Iris pigment epithelial cell (primary cell): Measurements from ENCODE around the gene NTM.

Experiments used
- DNase-seq: peaks from one replicate; pipeline ENCODE4 v3.0.0-alpha.2; 2011; ENCODE audit warnings: low read depth

Gene NTM

DNA sequence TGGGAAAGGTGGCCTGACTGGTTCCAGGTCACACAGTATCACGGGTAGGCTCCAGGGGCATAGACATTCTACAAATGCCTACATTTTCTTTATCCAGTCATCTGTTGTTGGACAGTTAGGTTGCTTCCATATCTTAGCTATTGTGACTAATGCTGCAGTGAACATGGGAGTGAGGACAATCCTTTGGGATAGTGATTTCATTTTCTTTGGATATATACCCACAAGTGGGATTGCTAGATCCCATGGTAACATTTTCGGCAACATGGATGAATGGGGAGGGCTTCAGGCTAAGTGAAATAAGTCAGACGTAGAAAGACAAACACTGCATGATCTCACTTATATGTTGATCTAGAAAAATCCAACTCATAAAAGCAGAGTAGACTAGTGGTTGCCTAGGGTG lies 744.3 kb downstream of the NTM start:
- DNase-seq, result no peak

DNA sequence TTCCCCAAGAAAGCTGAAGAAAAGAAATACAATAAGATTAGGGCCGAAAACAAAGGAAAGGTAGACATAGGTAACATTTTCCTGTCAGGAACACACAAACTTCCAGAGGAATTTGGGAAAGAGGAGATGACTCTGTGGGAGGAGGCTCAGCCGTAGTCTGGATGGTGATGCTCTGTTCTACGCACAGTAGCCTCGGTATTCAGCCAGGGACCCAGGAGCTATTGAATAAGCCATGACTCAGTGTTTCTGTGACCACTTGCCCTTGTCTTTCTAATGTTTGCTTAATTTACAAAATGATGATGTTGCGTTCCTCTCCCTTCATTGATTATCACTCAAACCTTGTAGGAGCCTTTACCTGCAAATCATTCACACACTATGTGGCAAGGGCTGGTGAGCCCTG lies 745.0 kb downstream of the NTM start:
- DNase-seq, result peak; percentile 65

DNA sequence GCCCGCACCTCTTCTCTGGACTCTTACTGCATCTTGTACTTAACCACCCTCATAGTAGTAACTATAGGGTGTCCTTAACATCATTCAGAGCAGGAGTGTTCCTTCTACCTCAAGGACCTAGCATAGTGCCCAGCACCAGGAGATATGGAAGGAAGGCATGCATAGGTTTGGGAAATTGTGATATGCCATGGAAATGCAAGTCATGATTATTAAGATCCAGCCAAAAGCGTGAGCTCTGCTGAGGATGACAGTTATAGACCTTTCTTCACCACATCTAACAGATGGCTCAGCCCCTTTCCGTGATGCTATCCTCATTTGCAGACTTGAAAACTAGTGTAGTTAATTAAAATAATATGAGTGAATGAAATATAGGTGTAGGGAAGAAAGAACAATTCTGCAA lies 746.1 kb downstream of the NTM start:
- DNase-seq, result no peak

DNA sequence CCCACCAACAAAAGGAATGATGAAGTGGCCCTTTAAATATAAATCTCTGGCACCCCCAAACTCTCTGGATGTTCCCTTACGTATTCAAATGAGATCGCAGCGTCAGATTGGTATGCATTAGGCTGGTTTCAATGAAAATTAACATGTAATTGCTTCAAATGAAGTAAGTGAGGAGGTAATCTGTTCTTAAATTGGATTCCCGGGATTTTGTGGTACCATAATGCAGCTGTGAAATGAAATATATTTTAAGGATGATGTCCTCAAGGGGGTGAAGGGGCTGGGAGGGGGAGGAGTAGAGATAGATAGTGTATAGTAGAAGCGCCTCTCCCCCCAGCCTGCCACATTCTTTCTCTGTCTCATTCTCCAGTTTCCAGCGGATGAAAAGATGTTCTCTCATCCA lies 748.2 kb downstream of the NTM start:
- DNase-seq, result no peak

DNA sequence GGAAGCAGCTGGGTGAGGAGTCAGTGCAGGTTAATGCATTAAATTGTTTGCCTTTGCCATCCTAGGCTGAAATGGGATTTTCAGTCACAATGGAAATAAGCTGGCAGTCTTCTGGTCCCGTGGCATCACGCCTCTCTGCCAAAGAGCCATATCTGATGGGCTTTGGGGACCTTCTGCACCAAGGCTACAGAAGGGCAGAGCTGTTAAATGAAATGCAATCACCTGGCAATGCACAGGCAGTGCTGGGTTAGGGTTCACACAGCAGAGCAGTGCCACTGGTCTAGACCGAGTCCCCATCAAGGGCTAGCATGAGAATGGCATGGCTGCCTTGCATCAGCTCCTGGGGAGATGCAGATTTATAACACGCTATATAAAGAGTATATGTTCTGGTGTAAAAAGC lies 749.2 kb downstream of the NTM start:
- DNase-seq, result no peak

DNA sequence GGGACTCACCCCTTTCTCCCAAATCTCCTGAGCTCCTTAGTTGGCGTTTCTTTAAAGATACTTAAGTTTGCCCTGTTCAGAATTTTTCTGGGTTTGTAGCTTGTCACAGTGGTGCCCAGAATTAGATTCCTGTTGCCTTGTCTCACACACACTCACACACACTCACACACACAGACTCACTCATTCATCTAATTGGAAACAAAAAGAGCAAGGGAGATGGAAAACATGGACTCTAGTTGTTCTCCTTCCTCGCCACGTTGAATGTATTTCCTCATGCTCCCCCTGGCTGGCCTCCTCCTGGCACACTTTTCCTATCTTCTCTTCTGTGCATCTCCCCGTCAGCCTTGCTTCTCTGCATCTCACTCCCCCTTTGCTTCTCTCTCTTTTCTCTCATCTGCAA lies 752.3 kb downstream of the NTM start:
- DNase-seq, result no peak

DNA sequence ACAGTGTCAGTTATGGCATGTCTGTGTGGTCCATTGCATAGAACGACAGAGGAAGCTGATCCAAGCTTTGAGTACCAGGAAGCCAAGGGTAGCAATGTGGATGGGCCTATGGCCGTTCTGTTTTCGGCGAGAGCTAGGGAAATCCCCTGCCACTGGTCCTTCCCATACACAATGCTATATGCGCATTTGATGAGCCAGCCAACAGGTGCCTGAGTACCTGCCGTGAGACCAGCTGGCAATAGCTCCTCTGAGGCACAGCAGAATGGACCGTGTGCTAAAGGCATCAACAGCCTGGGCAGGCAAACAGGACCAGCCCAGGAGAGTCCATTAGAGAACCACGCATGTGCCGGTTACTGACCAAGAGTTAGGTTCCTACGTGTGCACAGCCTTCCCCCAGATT lies 753.0 kb downstream of the NTM start:
- DNase-seq, result no peak

DNA sequence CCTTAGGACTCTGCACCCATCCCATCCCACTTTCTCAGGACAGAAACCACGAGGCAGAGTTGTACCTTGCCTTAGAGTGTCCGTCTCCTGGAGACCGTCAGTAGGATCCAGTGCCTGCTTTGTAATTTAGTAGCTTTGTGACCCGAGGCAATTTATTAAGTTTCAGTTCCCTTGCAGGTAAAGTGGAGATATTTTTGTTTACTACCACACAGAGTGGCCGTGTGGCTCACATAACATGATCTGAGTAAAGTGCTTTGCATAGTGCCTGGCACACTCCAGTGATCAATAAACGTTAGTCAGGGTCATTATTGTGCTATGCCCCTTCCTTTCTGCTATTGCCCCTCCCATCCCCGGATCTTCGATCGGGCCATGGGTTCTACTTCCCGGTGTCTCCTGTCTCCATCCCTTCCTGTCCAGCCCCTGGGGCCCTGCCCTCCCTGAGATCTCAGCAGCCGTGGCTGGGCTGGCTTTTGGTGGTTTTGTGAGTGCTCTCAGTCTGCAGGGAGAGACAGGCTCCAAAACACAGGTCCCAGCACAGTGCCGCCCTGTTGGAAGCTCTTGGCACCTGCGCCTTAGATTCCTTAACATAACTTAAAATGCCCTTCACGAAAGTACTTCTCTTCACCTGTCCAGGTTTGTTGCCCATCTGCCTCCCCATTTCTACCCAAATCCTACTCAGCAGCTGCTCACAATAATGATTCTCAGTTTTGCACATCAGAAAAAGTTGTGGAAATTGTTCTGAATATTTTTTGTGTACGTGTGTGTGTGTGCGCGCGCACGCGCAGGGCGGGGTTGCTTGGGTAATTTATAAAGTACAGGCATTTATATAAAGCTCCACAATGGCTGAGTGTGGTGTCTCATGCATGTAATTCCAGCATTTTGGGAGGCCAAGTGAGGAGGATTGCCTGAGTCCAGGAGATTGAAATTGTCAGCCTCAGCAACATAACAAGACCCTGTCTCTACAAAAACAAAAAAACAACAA lies 753.7 kb downstream of the NTM start:
- DNase-seq, result no peak

DNA sequence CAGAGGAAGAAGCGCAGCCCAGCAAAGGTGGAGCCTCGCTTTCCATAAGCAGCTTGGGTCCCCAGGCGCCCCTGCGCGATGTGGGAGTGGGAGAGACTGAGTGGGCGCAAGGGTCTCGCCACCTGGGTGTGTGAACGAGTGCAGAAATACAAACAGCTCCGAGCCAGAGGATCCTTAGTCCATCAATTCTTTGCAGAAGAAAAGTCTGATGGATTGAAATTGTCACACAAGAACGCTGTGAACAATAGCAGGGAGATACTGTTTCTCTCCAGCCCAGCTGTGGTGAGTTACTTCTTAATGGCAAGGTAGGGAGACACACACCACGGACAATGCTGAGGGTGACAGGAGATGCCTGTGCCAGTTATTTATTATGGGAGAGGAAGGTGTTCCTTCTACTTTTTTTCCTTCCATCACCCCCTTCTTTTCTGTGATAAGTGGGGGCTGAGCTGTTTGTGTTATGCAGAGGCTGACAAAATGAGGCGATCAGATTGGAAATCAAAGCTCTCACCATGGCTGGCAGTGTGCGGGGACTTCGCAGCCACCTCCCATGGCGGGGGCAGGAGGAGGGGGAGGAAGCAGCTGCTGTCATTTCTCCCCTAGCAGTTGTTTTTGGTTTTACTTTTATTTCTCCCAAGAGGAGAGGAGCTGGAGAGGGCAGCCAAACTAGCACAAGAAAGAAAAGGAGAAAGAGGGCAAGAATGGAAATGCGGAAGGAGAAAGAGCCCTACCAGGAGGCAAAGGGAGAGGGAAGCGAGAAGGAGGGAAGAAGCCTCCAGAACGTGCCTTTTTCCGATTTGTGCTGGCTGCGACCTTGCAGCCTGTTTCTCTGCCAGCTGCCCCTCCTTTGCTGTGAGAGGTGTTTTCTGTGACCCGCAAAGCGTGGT lies 755.8 kb downstream of the NTM start:
- DNase-seq, result no peak

DNA sequence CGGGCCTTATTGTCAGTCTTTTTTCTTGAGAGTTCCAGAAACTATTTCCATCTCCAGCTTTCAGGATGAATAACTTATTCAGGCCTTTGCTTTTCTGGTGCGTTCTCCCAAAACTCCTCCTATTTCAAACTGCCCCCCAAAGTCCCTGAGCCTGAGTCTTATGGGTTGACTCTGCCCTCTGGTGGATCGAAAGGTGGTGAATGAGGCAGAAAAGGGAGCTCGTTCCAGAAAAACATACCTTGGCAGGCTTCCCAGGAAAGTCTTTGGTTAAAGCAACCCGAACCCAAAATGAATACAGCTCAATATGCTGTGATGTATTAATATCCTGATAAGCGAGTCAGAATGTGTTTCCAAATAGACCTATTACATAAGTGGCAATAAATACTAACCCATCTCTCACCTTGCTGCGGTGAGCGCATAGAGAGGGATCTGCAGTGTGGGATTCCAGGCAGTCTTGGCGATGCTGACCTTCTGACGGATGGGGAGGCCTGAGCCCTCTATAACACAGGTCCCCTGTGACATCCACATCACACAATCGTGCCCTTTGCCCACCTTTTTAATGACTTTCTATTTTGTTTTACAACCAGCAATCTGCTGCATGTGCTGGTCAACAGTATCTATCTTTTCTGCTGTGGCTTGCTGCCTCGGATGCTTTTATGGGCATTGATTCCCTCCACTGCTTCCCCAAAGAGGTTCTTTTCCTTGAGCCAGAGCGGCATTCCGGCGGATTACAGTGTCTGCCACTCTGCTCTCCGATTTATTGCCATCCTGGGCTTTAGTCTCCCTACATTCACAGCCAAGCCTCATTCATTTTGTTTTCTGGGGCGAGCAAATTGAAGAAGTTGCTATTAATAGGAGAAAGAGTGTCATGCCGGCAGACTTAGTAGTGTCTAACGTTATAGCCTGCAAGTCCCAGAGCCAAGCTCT lies 756.8 kb downstream of the NTM start:
- peak; percentile 87 for DNase-seq

DNA sequence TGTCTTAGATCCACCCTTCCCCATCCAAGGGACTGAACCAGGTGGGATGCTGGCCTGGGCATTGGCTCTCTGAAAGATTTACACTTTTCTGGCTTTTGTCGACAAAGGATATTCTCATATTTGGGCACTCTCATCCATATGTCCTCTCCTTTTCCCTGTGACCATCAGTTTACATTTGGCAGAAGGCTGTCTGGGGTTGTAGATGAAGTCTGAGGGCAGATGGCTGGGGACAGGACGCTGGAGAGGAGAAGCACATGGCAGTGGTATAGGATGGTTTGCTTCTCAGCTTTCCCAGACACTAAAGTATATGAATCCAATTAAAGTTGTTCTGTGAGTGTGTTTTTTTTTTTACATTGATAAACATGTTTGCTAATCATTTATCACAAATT lies 757.5 kb downstream of the NTM start:
- DNase-seq, result no peak

DNA sequence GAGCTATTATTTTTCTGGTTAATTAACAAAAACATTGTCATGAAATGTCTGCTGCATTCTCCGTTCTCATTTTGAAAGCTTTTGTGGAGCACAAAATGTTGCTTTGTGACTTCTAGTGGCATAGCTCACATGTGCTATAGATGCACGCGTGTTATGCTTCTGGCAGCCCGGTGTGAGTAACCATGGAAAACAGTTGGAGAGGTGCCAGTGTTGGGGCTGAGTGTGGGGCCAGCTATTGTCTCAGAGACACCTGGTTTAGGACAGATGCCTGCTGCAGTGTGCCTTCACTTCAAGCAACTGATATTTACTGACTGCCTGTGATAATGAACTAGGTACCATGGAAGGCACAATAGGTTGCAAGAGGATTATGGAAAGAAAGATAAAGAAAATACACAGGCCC lies 760.6 kb downstream of the NTM start:
- no peak for DNase-seq

DNA sequence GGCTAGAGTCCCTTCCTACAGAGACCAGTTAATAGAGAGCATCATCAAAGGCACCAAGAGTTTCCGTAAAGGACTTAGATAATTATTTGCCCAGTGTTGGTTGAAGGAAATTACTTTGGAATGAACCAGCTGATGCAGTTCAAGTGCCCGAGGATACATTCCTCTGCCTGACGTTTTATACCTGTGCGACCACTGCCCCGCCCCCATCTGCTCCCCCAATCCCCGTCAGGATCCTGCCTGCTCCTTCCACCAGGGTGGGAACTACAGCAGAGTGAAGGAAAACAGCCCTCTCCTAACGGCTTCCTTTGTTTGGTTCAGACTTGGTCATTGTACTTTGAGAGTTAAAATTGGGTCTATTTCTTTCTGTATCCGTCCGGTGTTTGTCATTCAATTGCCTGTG lies 761.5 kb downstream of the NTM start:
- DNase-seq, result no peak

DNA sequence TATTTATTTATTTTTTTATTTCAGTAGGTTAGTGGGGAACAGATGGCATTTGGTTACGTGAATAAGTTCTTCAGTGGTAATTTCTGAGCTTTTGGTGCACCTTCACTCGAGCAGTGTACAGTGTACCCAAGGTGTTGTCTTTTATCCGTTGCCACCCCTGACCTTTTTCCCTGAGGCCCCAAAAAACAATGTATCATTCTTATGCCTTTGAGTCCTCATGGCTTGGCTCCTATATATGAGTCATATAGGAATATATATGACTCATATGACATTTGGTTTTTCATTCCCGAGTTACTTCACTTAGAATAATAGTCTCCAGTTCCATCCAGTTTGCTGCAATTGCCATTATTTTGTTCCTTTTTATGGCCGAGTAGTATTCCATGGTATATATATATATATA lies 763.9 kb downstream of the NTM start:
- no peak for DNase-seq

DNA sequence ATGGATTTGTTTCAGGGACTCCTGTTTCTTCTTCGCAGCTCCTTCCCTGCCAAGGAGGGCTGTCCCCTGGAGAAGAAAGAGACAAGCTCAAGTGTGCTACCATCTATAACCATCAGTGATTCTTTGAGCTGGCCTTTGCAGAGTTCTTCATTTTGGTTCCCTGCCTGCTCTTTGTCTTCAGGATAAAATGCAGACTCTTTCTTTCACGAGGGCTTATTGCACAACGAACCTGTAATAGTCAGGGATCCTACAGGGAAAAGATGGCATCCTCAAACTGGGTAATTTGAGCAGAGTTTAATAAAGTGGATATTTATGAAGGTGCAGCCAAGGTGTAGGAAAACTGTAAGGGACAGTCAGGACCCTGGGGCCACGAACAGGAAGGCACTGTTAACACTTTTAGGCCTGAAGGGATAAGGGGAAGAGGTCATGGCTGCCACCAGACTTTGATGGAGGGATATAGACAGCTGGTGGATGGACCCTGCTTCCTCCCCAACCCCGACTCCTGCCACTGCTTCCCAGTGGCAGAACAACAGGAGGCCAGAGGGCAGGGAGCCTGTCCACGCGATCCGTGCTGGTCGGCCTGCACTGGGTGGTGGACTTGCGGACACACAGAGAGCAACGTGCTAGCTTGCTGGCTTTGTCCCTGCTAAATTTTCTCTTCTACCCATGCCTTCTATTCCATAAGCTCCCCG lies 767.0 kb downstream of the NTM start:
- no peak for DNase-seq

DNA sequence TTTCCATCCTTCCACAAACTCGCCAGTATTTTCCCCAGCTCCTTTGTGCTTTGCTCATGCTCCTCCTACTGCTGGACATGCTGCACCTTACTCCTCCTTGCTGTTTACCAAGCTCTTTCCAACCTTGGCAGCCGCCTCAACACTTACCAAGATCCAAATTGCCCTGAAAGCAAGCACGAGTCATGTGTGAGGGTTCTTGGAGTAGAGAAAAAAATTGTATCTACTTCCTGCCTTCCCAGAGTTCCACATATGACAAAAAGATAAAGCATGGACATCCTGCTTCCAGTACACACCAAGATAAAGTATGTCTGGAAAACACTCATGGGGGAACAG lies 767.5 kb downstream of the NTM start:
- DNase-seq, result no peak

DNA sequence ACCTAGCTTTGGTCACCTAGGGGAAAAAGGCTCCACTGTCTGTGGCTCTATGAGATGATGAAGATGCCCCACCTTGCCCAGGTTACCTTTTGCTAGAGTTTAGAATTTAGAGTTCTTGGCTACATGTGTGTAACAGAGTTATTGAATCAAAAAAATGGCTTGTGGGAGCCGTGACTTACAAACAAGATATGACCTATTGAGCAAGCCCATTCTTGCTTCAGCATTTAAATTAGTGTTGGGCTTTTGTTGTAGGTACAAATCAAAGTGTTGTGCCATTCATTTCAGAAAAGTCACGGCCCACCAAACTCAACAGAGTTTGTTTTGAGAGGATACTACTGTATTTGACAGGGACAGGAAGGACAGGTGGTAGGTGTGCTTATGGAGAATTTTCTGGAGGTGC lies 768.8 kb downstream of the NTM start:
- no peak for DNase-seq

DNA sequence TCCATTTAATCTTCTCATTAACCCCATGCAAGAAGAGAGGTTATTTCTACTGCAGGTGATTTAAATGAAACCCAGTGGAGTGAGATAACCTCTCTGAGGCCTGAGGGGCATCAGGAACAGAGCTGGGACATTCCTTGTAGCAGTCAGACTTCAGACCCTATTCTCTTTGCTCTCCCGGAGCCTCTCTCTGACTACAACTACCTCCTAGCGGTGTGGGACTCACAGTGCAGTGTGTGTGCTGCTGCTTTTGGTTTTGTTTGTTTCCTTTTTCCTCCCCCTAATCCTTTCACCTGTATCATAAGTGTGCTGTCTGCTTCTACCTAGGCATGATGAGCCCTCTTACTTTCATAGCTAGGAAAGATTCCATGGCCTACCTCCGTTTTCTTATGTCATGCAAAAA lies 769.6 kb downstream of the NTM start:
- DNase-seq, result no peak

DNA sequence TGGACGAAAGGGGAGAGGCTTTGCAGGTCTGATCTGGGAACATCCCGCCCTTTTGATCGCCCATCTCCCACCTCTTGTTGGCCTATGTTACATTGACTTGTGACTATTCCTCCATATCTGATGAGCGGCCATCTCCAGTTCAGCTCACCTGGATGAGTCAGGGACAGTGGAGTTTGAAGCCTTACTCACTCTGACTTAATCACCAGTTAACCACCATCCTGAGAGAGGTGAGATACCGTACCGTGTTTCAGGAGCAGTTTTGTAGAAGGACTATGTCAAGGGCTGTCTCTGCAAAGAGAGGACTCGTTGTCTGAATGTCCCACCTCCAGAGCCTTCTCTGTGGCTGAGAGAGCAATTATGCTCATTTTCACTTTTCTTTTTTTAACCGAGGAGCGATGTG lies 771.7 kb downstream of the NTM start:
- DNase-seq, result no peak

DNA sequence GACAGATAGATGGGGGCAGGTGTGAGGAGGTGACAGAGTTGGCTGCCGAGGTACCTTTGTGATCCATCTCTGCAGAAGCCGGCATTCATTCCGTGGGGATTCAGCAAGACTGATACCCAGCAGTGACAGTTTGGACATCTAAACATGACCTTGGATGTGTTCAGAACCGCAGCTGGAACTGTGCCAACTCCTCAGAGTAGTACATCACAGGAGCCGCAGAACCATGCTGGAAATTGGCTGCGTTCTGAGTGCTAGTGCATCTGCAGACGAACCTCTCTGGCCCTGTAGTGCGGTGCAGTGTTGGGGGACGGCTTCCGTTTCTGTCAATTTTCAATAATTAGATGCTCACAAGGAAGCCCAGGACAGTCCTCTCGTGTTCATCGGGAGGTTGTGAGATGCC lies 772.1 kb downstream of the NTM start:
- no peak for DNase-seq

DNA sequence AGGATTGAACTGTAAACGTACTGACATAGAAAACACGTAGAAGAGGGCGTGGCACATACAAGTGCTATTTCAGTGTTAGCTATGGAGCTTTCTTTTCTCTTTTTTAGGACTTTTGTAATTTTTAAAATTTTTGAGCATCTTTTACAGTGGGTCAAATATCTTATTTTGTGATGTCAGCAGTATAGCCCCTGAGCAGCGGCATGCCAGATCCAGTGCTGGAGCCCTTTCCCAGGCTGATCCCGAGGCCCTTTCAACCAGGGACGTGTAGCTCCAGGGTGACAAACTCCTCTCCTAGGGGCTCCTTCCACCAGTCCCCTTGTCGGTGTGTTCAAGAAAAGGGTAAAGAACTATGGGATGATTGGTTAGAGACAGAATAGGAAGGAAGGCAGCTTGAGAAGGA lies 777.0 kb downstream of the NTM start:
- no peak for DNase-seq

DNA sequence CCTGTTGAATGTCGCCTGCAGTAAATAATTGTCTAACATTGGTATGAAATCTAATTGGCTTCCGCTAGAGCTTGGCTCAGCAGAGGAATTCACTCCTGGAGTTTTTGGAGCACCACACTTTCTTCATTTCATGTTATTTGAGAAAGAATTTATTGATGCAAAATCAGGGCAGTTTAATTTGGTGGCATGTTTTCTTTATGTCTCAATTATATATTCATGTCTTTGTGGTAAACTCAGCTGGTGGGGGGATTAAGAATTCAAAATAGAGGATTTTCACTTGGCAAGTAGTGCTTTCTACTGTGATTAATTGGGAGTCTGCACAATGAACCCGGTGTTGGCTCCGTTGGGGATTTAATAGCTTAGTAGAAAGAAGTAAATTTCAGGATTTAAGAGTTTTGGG lies 784.4 kb downstream of the NTM start:
- DNase-seq, result no peak
